Liver (tissue), 9 donors: ENCODE measurements around the gene CCNYL1. TPM values are rescaled to one million over a fixed set of nuclear protein-coding genes. Genes with fewer than 3 reads are reported as not detected.

Experiments used
- DNase-seq: peaks from one replicate; pipeline ENCODE4 v3.0.0-alpha.2; 2017; ENCODE audit warnings: low spot score
- H3K27ac ChIP-seq, 2 donors: one replicate each; pipeline ENCODE4 v1.7.0; 2013; ENCODE audit warnings: inconsistent platforms in 2 of 2, low read length in 2 of 2, control low read depth in 1 of 2, low read depth in 1 of 2, mild to moderate bottlenecking in 1 of 2
- H3K27me3 ChIP-seq, 4 donors: one replicate each; pipeline versions ENCODE4 v1.6.1 to v1.7.0; 2013; ENCODE audit warnings: low read length in 3 of 4, inconsistent platforms in 1 of 4, mild to moderate bottlenecking in 1 of 4, moderate library complexity in 1 of 4; ENCODE audit not compliant: control insufficient read depth in 4 of 4, insufficient read depth in 4 of 4
- H3K36me3 ChIP-seq, 4 donors: one replicate each; pipeline versions ENCODE4 v1.6.1 to v1.7.0; 2013; ENCODE audit warnings: low read length in 3 of 4, mild to moderate bottlenecking in 3 of 4, low read depth in 1 of 4, moderate library complexity in 1 of 4; ENCODE audit not compliant: control insufficient read depth in 4 of 4, insufficient read depth in 3 of 4
- H3K4me1 ChIP-seq, 4 donors: one replicate each; pipeline versions ENCODE4 v1.6.1 to v1.7.0; 2013; ENCODE audit warnings: low read length in 3 of 4, mild to moderate bottlenecking in 3 of 4, moderate library complexity in 1 of 4; ENCODE audit not compliant: control insufficient read depth in 4 of 4, insufficient read depth in 4 of 4
- H3K4me3 ChIP-seq, 3 donors: one replicate each; pipeline versions ENCODE4 v1.6.1 to v1.7.0; 2013; ENCODE audit warnings: low read length in 3 of 3, control low read depth in 1 of 3, low read depth in 1 of 3, mild to moderate bottlenecking in 1 of 3
- H3K9ac ChIP-seq, 2 donors: one replicate each; pipeline ENCODE4 v1.7.0; 2013; ENCODE audit warnings: low read length in 2 of 2, mild to moderate bottlenecking in 2 of 2, moderate library complexity in 2 of 2, control low read depth in 1 of 2, low read depth in 1 of 2
- H3K9me3 ChIP-seq, 4 donors: one replicate each; pipeline versions ENCODE4 v1.6.1 to v1.7.0; 2013; ENCODE audit warnings: low read length in 3 of 4; ENCODE audit not compliant: control insufficient read depth in 4 of 4
- ATF3 ChIP-seq: IDR thresholded peaks from 2 replicates; pipeline ENCODE4 v1.6.1; 2016; ENCODE audit warnings: antibody characterized with exemption
- CTCF ChIP-seq: fragments of 150-350 bp; IDR thresholded peaks from 2 replicates; pipeline ENCODE4 v1.5.1; 2017; ENCODE audit warnings: improper control_type of control experiment, low read depth, low read length; ENCODE audit not compliant: missing input control
- EGR1 ChIP-seq, 2 donors: IDR thresholded peaks; 2 replicates each; pipeline ENCODE4 v1.6.1; 2016 to 2018; ENCODE audit warnings: antibody characterized with exemption in 2 of 2, low read depth in 2 of 2
- FOXA1 ChIP-seq: IDR thresholded peaks from 2 replicates; pipeline ENCODE4 v1.6.1; 2016; ENCODE audit warnings: antibody characterized with exemption
- FOXA2 ChIP-seq: IDR thresholded peaks from 2 replicates; pipeline ENCODE4 v1.6.1; 2016; ENCODE audit warnings: antibody characterized with exemption
- GABPA ChIP-seq, 2 donors: IDR thresholded peaks in 1 of 2; conservative IDR thresholded peaks in 1 of 2; 2 replicates each; pipeline ENCODE4 v1.6.1; 2016; ENCODE audit warnings: antibody characterized with exemption in 2 of 2, mild to moderate bottlenecking in 1 of 2, moderate library complexity in 1 of 2
- HNF4A ChIP-seq, 2 donors: conservative IDR thresholded peaks; 2 replicates each; pipeline ENCODE4 v1.6.1; 2016; ENCODE audit warnings: antibody characterized with exemption in 2 of 2, mild to moderate bottlenecking in 2 of 2
- HNF4G ChIP-seq: IDR thresholded peaks from 2 replicates; pipeline ENCODE4 v1.6.1; 2016; ENCODE audit warnings: antibody characterized with exemption
- JUND ChIP-seq, 2 donors: IDR thresholded peaks; 2 replicates each; pipeline ENCODE4 v1.6.1; 2016; ENCODE audit warnings: antibody characterized with exemption in 2 of 2
- MAX ChIP-seq: IDR thresholded peaks from 2 replicates; pipeline ENCODE4 v1.6.1; 2016; ENCODE audit warnings: antibody characterized with exemption
- NR2F2 ChIP-seq: IDR thresholded peaks from 2 replicates; pipeline ENCODE4 v1.6.1; 2016; ENCODE audit warnings: antibody characterized with exemption
- RAD21 ChIP-seq, 2 donors: IDR thresholded peaks; 2 replicates each; pipeline ENCODE4 v1.6.1; 2016; ENCODE audit warnings: antibody characterized with exemption in 2 of 2, mild to moderate bottlenecking in 2 of 2
- REST ChIP-seq: IDR thresholded peaks from 2 replicates; pipeline ENCODE4 v1.6.1; 2016; ENCODE audit warnings: antibody characterized with exemption, mild to moderate bottlenecking
- RXRA ChIP-seq, 2 donors: IDR thresholded peaks; 2 replicates each; pipeline ENCODE4 v1.6.1; 2017 to 2018; ENCODE audit warnings: antibody characterized with exemption in 2 of 2, mild to moderate bottlenecking in 1 of 2
- SP1 ChIP-seq: IDR thresholded peaks from 2 replicates; pipeline ENCODE4 v1.6.1; 2018; ENCODE audit warnings: antibody characterized with exemption, mild to moderate bottlenecking
- TAF1 ChIP-seq: conservative IDR thresholded peaks from 2 replicates; pipeline ENCODE4 v1.6.1; 2016; ENCODE audit warnings: antibody characterized with exemption, mild to moderate bottlenecking
- YY1 ChIP-seq: IDR thresholded peaks from 2 replicates; pipeline ENCODE4 v1.6.1; 2016; ENCODE audit warnings: antibody characterized with exemption, mild to moderate bottlenecking
- ZBTB33 ChIP-seq: IDR thresholded peaks from 2 replicates; pipeline ENCODE4 v1.6.1; 2016; ENCODE audit warnings: antibody characterized with exemption
- WGBS: extraction: QIAGEN DNeasy Blood & Tissue Kit; methylation state at CpG from one replicate; pipeline ENCODE4 v1.1.7; 2013; 5-methylcytosine and 5-hydroxymethylcytosine counted together
- polyA plus RNA-seq, 2 donors: library from polyadenylated mRNA; stranded (reverse) in 1 of 2; unstranded in 1 of 2; fragments of 200-250 nt in 1 of 2; fragments of >200 nt in 1 of 2; fragmentation: Nextera tagmentation in 1 of 2; extraction: Ambion mirVana in 1 of 2; gene quantifications; one replicate each; pipeline versions ENCODE4 v1.2.1 to v1.2.3, GENCODE V29; 2013 to 2015
- total RNA-seq, 2 donors: library from RNA; depleted of rRNA; stranded (reverse); fragments of >200 nt; gene quantifications; one replicate each; pipeline ENCODE4 v1.2.3, GENCODE V29; 2014
- donor health status: healthy.
- donor health status: healthy.
- donor health status: healthy.
- donor health status: healthy.
- donor health status: healthy.

CCNYL1 gene
- total and polyA plus RNA-seq, 4 donors, result 5.8 to 9.3 (median 8.2) TPM

GRCh38 chr2:207779523-207779922, 68.1 kb downstream of the CCNYL1 start:
- Histone ChIP-seq H3K36me3 (no peaks in the 10 kb centered on the region), H3K9ac (no peak overlapping the region), H3K9me3 (no peaks in the 10 kb centered on the region), H3K4me3 (no peak overlapping the region), H3K4me1 (peaks cover 9 to 61% (median 45%) of the 10 kb centered on the region in 4 donors), H3K27ac (no peak overlapping the region), H3K27me3 (no peaks in the 10 kb centered on the region)
- WGBS, result 78% methylated on average over 11 of the region's 11 CpGs
- no peak for DNase-seq
- TF ChIP-seq FOXA2, result no peak
- no peak for TF ChIP-seq HNF4A (conservative IDR thresholded peaks at IDR 0.05)
- TF ChIP-seq SP1, result no peak
- TF ChIP-seq HNF4G, result no peak

- Histone ChIP-seq H3K4me3 (no peak overlapping the region), H3K36me3 (no peaks in the 10 kb centered on the region), H3K27me3 (no peaks in the 10 kb centered on the region), H3K9me3 (no peaks in the 10 kb centered on the region), H3K27ac (peak overlapping the region; percentile 77 to 91), H3K9ac (peak overlapping the region in 1 of 2 donors; percentile 62), H3K4me1 (peaks cover 9 to 42% (median 28%) of the 10 kb centered on the region in 4 donors)
- no peak for DNase-seq
- TF ChIP-seq RXRA (IDR thresholded peaks at IDR 0.05), result peak; percentile 75 to 76
- TF ChIP-seq NR2F2, result peak; percentile 40
- TF ChIP-seq REST, result peak; percentile 60
- TF ChIP-seq RAD21 (IDR thresholded peaks at IDR 0.05), result peak; percentile 37 to 60
- peak; percentile 93 for TF ChIP-seq SP1
- TF ChIP-seq YY1, result peak; percentile 87
- no peak for TF ChIP-seq ZBTB33
- TF ChIP-seq GABPA (IDR thresholded peaks at IDR 0.05 in 1 of 2, conservative IDR thresholded peaks at IDR 0.05 in 1 of 2), result no peak
- peak; percentile 32 for TF ChIP-seq MAX
- peak; percentile 99 for TF ChIP-seq FOXA2
- no peak for TF ChIP-seq EGR1 (IDR thresholded peaks at IDR 0.05; ENCODE audit: low read depth in 2 of 2)
- TF ChIP-seq HNF4G, result peak; percentile 77
- TF ChIP-seq TAF1, result no peak
- no peak for TF ChIP-seq CTCF
- no peak for TF ChIP-seq ATF3
- TF ChIP-seq HNF4A (conservative IDR thresholded peaks at IDR 0.05), result peak; percentile 93 to 95
- peak; percentile 98 for TF ChIP-seq FOXA1
- TF ChIP-seq JUND (IDR thresholded peaks at IDR 0.05), result peak; percentile 69 to 73
- WGBS, result 78% methylated on average over 10 of the region's 10 CpGs
Observed at GRCh38 chr2:207782238-207783030, 71.0 kb downstream of the CCNYL1 start.
